Gastrocnemius medialis (tissue), 4 donors: ENCODE results near the gene AGAP1.

Experiments used
- CTCF ChIP-seq, 5 experiments: fragments of 450-650 bp in 3 of 5; fragments of 200-600 bp in 2 of 5; sonication (generic) in 2 of 5; IDR thresholded peaks in 4 of 5; conservative IDR thresholded peaks in 1 of 5; 1 replicate in 4 of 5; 2 replicates in 1 of 5; pipeline ENCODE4 v1.5.1; 2016 to 2019; ENCODE audit warnings: antibody characterized with exemption in 5 of 5, mild to moderate bottlenecking in 3 of 5, moderate library complexity in 3 of 5
- POLR2A ChIP-seq, 2 donors: fragments of 450-650 bp; IDR thresholded peaks; one replicate each; pipeline ENCODE4 v1.6.1; 2017; ENCODE audit warnings: antibody characterized with exemption in 2 of 2, mild to moderate bottlenecking in 2 of 2, moderate library complexity in 2 of 2

GRCh38 chr2:235773188-235773928 is 279.5 kb downstream of the AGAP1 start:
- TF ChIP-seq CTCF (IDR thresholded peaks at IDR 0.05 in 4 of 5, conservative IDR thresholded peaks at IDR 0.05 in 1 of 5) (no peak), POLR2A (IDR thresholded peaks at IDR 0.05) (no peak)
